Renal pelvis (tissue), 4 donors: Measurements from ENCODE around the gene CYP2B6. TPM values are rescaled to one million over a fixed set of nuclear protein-coding genes. Genes with fewer than 3 reads are reported as not detected.
"Not testable (repeated sequence)": the region's sequence is repeated elsewhere in the genome, so short reads cannot be mapped to it uniquely, and the experiment has no call there.

Experiments
- DNase-seq: peaks from one replicate; pipeline ENCODE4 v3.0.0-alpha.2; 2013
- polyA plus RNA-seq, 3 donors: library from polyadenylated mRNA; unstranded; fragments of 120-200 nt; gene quantifications; one replicate each; pipeline ENCODE4 v1.2.1, GENCODE V29; 2013; ENCODE audit not compliant: insufficient read length in 3 of 3

CYP2B6 gene
- polyA plus RNA-seq, 3 donors: 2.0 to 3.3 (median 3.0) TPM

DNA sequence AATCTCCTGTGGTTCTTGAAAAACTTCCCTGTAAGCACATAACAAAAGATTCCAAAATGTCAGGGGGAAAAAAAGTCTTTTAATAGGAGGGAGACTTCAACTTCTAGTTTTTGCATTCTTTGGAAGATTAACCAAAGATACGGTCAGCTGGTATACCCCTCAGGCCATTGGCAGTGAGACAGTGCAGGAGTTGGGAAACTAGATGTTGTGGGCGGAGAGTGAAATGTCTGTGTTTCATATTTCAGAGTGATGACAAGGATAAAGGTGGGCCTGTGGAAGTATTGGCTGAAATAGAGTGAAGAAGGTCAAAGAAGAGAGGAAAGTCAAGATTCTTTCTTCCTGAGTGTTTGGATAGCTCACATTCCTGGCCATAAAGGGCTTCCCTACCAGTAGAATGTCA lies 40.8 kb downstream of the CYP2B6 start:
- no peak for DNase-seq

DNA sequence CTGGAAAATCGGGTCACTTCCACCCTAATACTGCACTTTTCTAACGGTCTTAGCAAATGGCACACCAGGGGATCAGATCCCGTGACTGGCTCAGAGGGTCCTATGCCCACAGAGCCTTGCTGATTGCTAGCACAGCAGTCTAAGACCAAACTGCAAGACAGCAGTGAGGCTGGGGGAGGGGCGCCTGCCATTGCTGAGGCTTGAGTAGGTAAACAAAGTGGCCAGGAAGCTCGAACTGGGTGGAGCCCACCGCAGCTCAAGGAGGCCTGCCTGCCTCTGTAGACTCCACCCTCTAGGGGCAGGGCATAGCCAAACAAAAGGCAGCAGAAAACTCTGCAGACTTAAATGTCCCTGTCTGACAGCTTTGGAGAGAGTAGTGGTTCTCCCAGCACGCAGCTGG lies 42.2 kb downstream of the CYP2B6 start:
- DNase-seq: not testable (repeated sequence)

DNA sequence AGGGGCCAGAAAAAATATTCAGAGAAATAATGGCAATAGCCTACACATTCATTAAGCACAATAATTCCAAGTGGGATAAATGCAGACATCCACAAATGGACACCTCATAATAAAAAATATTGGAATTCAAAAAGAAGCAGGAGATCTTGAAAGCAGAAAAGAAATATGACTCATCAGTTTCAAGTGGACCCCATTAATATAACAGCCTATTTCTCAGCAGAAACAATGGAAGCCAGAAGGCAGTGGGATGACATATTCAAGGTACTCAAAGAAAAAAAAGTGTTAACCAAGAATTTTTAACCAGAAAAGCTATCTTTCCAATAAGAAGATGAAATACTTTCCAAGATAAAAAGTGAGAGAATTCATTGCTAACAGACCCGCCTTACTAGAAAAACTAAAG lies 48.7 kb downstream of the CYP2B6 start:
- no peak for DNase-seq

DNA sequence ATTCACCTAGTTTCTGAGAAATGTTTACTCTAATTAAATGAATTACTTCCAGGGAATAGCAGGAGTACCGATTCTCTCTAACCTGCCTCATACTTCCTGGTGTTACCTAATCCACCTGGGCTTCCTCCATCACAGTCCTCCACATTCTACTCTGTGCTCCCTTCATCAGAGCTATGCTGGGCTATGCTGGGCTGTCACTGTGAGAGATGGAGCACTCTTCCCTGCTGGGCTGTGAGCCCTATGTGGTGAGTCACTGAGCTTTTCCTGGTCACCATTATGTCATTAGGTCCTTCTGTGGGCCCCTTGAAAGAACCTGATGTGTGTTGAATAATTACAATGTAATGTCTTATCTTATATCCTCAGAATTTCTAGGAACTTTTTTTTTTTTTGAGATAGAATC lies 54.0 kb downstream of the CYP2B6 start:
- not testable (repeated sequence) for DNase-seq

DNA sequence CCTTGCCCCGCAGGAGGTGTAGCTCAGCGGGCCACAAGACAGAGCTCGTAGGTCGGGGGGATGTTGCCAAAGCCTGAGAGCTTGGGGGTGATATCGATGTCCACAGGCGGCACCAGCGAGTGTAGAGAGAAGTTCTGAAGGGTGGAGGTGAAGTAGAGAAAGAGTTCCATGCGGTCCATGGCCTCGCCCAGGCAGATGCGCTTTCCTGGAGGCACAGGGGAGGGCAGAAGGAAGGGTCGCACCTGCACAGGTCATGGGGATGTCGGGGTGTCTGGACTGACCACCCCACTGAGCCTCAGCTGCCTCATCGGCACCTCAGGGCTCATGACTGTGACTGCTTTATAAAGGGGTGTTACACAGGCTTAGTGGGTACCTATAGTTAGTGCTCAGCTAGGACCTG lies 59.3 kb downstream of the CYP2B6 start:
- no peak for DNase-seq

DNA sequence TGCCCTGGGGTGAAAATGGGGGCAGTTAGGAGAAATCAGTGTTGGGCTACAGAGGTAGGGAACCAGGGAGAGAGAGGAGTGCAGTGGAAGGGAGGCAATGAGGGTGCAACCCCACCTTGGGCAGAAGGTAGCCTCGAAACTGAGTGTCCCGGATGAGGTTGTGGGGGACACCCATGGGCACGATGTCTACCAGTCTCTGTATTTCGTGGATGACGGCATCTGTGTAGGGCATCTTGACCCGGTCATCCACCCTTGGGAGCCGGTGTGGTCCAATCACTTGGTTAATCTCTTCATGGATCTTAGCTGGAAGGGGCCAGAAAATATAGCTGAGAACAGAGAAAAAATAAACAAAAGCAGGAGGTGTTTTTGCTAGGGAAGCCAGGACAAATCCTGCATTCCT lies 61.1 kb downstream of the CYP2B6 start:
- DNase-seq: not testable (repeated sequence)

DNA sequence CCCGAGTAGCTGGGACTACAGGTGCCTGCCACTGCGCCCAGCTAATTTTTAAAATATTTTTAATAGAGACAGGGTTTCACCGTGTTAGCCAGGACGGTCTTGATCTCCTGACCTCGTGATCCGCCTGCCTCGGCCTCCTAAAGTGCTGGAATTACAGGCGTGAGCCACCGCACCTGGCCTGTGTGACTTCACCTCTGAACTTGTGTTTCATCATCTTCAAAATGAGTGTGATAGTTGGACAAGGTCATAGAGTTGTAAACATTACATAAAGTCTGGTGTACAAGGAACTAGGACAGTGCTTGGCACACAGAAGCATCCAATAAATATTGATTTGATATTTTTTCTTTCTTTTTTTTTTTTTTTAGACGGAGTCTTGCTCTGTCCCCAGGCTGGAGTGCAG lies 62.2 kb downstream of the CYP2B6 start:
- not testable (repeated sequence) for DNase-seq

DNA sequence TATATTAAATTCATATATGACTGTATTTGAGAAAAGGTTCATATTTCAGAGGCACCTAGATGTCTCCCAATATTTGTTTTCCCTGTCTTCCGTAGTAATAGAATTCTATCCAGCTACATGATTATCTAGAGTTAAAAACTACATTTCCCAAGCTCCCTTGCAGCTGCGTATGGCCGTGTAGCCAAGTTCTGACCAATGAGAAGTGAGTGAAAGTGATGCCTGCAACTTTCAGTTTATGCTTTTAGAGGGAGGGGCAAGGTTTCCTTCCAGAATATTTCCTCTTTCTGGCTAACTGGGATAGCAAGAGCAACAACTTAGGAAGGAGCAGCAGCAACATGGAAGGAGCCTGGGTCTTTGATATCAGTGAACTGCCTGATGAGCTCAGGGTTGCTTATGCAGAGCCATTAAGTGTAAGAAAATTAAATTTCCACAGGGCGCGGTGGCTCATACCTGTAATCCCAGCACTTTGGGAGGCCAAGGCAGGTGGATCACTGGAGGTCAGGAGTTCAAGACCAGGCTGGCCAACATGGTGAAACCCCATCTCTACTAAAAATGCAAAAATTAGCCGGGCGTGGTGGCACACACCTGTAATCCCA lies 74.0 kb downstream of the CYP2B6 start:
- DNase-seq: no peak

Other genes starting within 250 kb of the CYP2B6 start
- gene ACTMAP, start 240.8 kb upstream of the CYP2B6 start, polyA plus RNA-seq: 10 to 100 TPM; 16.9 to 19.7 (median 18.8) TPM
- gene SNRPA, start 240.1 kb upstream of the CYP2B6 start, polyA plus RNA-seq: 100 to 1,000 TPM; 112 to 138 (median 130) TPM
- 1 to 10 TPM in 2 of 3 donors, under 1 TPM in 1; 0.30 to 5.0 (median 2.5) TPM for gene MIA, start 215.8 kb upstream of the CYP2B6 start, polyA plus RNA-seq
- gene RAB4B, start 213.0 kb upstream of the CYP2B6 start, polyA plus RNA-seq: 10 to 100 TPM in 2 of 3 donors, 1 to 10 TPM in 1; 9.8 to 11.1 (median 10.6) TPM
- 10 to 100 TPM; 72.6 to 85.6 (median 84.7) TPM for gene EGLN2, start 192.1 kb upstream of the CYP2B6 start, polyA plus RNA-seq
- under 1 TPM in 2 of 3 donors, not detected in 1; 0.14 to 0.57 TPM for gene CYP2A6, start 140.8 kb upstream of the CYP2B6 start, polyA plus RNA-seq
- gene CYP2A7, start 109.1 kb upstream of the CYP2B6 start, polyA plus RNA-seq: under 1 TPM; 0.09 to 0.29 (median 0.27) TPM
- gene CYP2A13, start 97.2 kb downstream of the CYP2B6 start, polyA plus RNA-seq: not detected
- gene CYP2F1, start 123.2 kb downstream of the CYP2B6 start, polyA plus RNA-seq: under 1 TPM in 1 of 3 donors, not detected in 2; 0.23 TPM
- under 1 TPM; 0.36 to 0.62 (median 0.44) TPM for gene CYP2S1, start 201.9 kb downstream of the CYP2B6 start, polyA plus RNA-seq
- gene AXL, start 227.9 kb downstream of the CYP2B6 start, polyA plus RNA-seq: 10 to 100 TPM; 30.4 to 39.5 (median 30.7) TPM